T-helper 2 cell treated with Interferon-gamma antibody and Interleukin-4, amounts not matched to agents 5 μg/mL and 100 μg/mL, for 36 hours (primary cell): ENCODE results near the gene AMFR.

Source experiments
- DNase-seq: peaks from one replicate; pipeline ENCODE4 v3.0.0; 2021; ENCODE audit warnings: low spot score
- H3K27ac Mint-ChIP-seq: one replicate; pipeline ENCODE4 v1.8.0; 2021; ENCODE audit warnings: mild to moderate bottlenecking, mixed read lengths
- H3K27me3 Mint-ChIP-seq: one replicate; pipeline ENCODE4 v1.8.0; 2021; ENCODE audit warnings: low read depth, mixed read lengths
- H3K36me3 Mint-ChIP-seq: one replicate; pipeline ENCODE4 v1.8.0; 2021; ENCODE audit warnings: low read depth, mixed read lengths
- H3K4me1 Mint-ChIP-seq: one replicate; pipeline ENCODE4 v1.8.0; 2021; ENCODE audit warnings: low read depth, mixed read lengths
- H3K4me3 Mint-ChIP-seq: one replicate; pipeline ENCODE4 v1.8.0; 2022; ENCODE audit warnings: mild to moderate bottlenecking, moderate library complexity, mixed read lengths
- H3K9me3 Mint-ChIP-seq: one replicate; pipeline ENCODE4 v1.8.0; 2021; ENCODE audit warnings: mixed read lengths

AMFR gene

DNA sequence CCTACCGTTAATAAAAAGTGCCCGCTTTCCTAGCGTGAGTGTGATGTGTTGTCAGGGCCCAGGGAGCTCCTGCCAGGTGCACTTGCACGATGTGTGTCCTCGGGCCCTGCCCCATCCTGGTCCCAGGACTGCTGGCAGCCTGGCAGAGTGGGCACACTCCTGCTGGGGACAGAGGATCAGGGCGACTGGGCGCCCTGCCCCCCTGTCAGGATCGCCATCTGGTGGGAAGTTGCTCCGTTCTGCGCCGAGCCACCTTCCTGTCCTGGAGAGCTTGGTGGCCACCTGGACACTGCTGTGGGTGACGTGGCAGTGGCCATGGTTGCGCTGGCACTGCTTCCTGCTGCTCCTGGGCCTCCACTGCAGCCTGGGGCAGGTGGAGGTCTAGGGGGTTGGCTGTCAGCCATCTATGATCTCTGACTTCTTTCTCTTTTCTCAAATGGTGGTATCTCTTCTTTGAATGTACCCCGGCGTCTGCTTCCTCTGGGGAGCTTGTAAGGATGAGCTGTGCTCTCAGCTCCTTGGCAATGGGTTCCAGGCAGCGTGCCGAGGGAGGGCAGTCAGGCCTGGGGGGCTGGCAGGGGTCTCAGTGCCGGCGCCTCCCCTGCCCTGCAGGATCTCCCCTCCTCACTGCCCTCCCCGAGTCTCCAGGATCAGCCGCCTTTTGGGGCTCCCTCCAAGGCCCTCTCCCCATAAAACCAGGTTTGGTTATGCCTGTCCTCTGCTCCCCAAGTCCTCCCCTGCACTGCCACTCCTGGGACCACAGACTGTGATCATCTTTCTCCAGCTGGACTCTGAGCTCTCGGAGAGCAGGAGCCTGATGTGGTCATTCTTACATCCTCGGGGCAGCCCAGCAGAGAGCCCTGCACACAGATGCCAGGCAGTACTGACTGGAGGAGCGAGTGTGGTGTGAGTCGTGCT lies 76.9 kb downstream of the AMFR start:
- Mint-ChIP-seq H3K4me3 (no peak overlapping the region), H3K9me3 (no peaks in the 10 kb centered on the region), H3K27me3 (peaks cover 2% of the 10 kb centered on the region), H3K4me1 (no peaks in the 10 kb centered on the region), H3K36me3 (no peaks in the 10 kb centered on the region), H3K27ac (no peak overlapping the region)
- no peak for DNase-seq

- no peaks in the 10 kb centered on the region for H3K4me1 Mint-ChIP-seq
Observed at GRCh38 chr16:56347670-56348069, 77.7 kb downstream of the AMFR start.

GRCh38 chr16:56347166-56347565 lies 78.2 kb downstream of the AMFR start:
- Mint-ChIP-seq H3K4me3 (no peak overlapping the region), H3K27me3 (peaks cover 2% of the 10 kb centered on the region), H3K9me3 (no peaks in the 10 kb centered on the region), H3K4me1 (no peaks in the 10 kb centered on the region), H3K27ac (no peak overlapping the region), H3K36me3 (no peaks in the 10 kb centered on the region)
- no peak for DNase-seq

More at GRCh38 chr16:56347670-56348069, 77.7 kb downstream of the AMFR start:
- no peaks in the 10 kb centered on the region for H3K9me3 Mint-ChIP-seq
- H3K27ac Mint-ChIP-seq: no peak overlapping the region
- H3K36me3 Mint-ChIP-seq: no peaks in the 10 kb centered on the region
- peaks cover 2% of the 10 kb centered on the region for H3K27me3 Mint-ChIP-seq
- no peak for DNase-seq
- no peak overlapping the region for H3K4me3 Mint-ChIP-seq

GRCh38 chr16:56346131-56346890 lies 79.0 kb downstream of the AMFR start:
- DNase-seq: no peak
- Mint-ChIP-seq H3K4me3 (no peak overlapping the region), H3K27ac (no peak overlapping the region), H3K36me3 (no peaks in the 10 kb centered on the region), H3K4me1 (no peaks in the 10 kb centered on the region), H3K27me3 (no peaks in the 10 kb centered on the region), H3K9me3 (no peaks in the 10 kb centered on the region)

DNA sequence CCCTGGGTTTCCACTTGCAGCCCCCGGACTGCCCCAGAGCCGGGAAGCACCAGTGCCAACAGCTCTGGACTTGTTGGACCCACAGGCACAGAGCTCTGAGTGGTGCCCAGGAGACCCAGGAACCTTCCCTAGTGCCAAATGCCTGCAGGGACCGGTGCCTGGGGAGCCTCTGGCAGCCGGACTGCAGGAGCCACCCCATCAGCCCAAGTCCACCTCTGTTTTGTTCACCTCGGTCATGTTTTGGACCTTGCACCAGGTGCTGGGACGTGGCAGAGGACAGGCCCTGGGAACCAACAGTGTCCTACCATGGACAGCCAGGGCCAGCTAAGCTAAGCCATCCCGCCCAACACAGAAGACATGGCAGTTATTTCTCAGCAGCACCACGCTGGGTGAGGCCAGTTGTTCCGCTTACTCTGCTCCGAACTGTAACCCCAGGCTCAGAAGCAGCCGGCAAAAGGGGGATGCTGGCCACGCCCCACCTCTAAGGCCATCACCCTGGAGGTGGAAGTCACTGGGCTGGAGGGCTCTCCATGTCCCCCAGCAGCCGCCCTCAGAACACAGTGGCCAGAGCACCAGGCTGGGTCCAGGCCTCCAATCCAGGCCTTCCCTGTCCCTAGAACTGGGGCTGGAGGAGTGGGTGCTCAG lies 79.8 kb downstream of the AMFR start:
- Mint-ChIP-seq H3K27me3 (no peaks in the 10 kb centered on the region), H3K9me3 (no peaks in the 10 kb centered on the region), H3K27ac (no peak overlapping the region), H3K4me3 (no peak overlapping the region), H3K36me3 (no peaks in the 10 kb centered on the region), H3K4me1 (no peaks in the 10 kb centered on the region)
- DNase-seq: no peak

DNA sequence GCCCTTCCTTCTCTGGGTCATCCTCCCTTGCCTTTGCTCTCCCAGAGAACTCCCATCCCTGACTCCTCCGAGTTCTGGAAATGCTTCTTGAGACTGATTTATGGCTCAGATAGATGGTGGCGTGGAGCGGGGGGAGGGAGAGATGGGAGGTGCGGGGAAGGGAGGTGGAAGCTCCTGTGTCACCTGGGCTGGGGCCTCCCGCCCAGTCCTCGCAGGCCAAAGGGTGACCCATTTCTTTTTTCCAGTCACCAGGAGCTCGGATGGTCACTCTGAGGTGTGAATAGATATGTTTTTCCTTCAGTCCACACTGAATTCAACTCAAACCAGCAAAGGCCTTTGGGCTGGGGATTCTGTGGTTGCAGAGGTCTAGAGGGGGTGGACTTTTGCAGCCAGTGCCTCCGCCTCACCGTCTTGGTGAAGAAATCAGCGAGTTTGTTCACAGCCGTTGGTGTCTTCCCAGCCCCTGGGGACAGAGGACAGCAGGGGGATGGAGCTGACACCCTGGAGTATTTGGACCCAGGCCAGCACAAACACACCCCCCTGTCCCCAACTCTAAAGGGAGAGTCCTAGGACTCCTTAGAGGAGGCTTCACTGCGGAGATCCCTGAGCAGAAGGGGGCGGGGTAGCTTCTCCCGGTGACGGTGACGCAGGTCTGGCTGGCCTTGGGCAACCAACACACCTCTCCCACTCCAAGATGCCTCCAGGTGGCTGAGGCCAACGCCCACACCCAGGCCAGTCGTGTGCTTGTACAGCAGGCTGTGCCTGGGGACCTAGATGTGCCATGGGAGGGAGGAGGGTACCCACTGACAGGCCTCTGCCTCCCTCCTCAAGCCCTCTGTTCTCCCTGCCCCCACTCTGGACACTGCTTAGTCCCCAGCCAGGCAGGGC lies 80.6 kb downstream of the AMFR start:
- Mint-ChIP-seq H3K4me1 (no peaks in the 10 kb centered on the region), H3K36me3 (no peaks in the 10 kb centered on the region), H3K27ac (no peak overlapping the region)

GRCh38 chr16:56343661-56344517 lies 81.5 kb downstream of the AMFR start:
- Mint-ChIP-seq H3K4me3 (no peak overlapping the region), H3K27ac (no peak overlapping the region), H3K9me3 (no peaks in the 10 kb centered on the region), H3K4me1 (no peaks in the 10 kb centered on the region), H3K36me3 (no peaks in the 10 kb centered on the region), H3K27me3 (no peaks in the 10 kb centered on the region)
- no peak for DNase-seq

More for the DNA sequence above, 80.6 kb downstream of the AMFR start:
- no peaks in the 10 kb centered on the region for H3K9me3 Mint-ChIP-seq
- DNase-seq: no peak
- H3K4me3 Mint-ChIP-seq: no peak overlapping the region
- H3K27me3 Mint-ChIP-seq: no peaks in the 10 kb centered on the region

DNA sequence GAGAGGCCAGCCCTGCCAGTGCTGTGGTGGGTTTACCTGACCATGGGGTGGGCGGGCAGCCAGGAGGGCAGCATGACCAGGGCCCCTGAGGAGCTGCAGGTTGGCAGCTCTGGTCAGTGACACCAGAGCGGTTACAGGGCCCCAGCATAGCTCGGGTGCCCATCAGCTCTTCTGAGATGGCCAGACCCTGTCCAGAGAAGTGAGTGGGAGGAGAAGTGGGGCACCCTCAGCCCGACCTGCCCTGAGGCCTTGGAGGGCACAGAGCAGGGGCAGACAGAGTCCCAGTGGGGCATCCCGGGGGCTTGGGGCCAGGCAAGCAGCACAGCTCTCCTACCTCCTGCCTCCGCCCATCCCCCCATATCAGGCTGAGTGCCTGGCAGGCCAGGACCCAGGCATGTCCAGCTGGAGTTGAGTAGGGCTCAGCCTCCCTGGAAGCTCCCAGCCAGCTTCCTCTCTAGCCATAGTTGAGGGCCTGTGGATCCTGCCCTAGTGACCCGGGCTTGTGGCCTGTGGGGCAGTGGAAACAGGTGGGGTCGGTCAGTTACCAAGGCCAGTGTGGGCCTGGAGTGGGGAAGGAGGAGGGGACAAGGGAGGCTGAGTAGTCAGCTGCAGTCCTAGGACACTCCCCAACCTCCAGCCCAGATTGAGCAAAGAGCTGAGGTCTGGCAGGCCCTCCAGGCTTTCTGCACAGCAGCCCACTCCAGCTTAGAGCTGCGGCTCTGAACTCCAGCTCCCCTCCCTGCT lies 83.5 kb downstream of the AMFR start:
- no peak for DNase-seq
- Mint-ChIP-seq H3K4me1 (no peaks in the 10 kb centered on the region), H3K27ac (no peak overlapping the region), H3K4me3 (no peak overlapping the region), H3K27me3 (no peaks in the 10 kb centered on the region), H3K9me3 (no peaks in the 10 kb centered on the region), H3K36me3 (no peaks in the 10 kb centered on the region)

GRCh38 chr16:56340864-56341365 lies 84.4 kb downstream of the AMFR start:
- DNase-seq: no peak
- Mint-ChIP-seq H3K9me3 (no peaks in the 10 kb centered on the region), H3K36me3 (no peaks in the 10 kb centered on the region), H3K4me1 (no peaks in the 10 kb centered on the region), H3K27ac (no peak overlapping the region), H3K27me3 (no peaks in the 10 kb centered on the region), H3K4me3 (no peak overlapping the region)

- H3K27me3 Mint-ChIP-seq: no peaks in the 10 kb centered on the region
- no peak for DNase-seq
- no peaks in the 10 kb centered on the region for H3K36me3 Mint-ChIP-seq
- H3K4me1 Mint-ChIP-seq: no peaks in the 10 kb centered on the region
- no peak overlapping the region for H3K27ac Mint-ChIP-seq
- no peak overlapping the region for H3K4me3 Mint-ChIP-seq
- H3K9me3 Mint-ChIP-seq: no peaks in the 10 kb centered on the region
Observed at GRCh38 chr16:56340416-56340815, 84.9 kb downstream of the AMFR start.

DNA sequence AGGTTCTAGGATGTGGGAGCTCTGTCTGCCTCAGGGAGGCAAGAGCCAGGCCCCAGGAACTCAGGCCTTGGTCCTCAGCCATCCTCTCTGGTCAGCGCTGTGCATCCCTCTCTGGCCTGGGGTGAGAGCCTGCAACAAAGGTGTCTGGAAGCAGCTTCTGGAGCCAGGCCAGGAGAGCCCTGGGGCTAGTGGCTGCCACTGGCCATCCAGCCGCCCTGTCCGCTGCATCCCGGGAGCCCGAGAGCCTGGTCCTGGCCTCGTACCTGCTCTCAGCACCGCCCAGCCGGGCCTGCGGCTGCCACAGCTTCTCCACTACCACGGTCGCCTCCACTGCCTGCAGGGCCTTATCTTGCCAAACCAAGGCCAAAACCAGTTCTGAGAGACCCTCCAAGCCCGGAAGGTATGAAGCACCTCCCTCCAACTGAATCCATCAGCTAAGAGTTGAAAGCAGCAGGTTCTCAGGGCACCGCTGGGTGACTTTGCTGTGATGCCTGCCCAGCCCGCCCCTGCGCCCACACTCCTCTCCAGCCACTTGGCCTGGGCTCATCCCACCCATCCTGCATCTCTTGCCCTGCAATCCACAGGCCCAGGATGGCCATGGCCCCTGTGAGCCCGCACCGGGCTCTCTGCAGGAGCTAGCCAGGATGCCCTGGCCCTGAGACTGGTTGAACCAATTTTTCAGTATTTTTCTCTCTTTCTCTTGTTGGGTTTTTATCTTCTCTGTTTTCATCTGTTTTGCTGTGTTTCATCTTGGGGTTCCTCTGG lies 85.7 kb downstream of the AMFR start:
- Mint-ChIP-seq H3K4me1 (no peaks in the 10 kb centered on the region), H3K36me3 (no peaks in the 10 kb centered on the region), H3K27me3 (no peaks in the 10 kb centered on the region), H3K9me3 (no peaks in the 10 kb centered on the region), H3K27ac (no peak overlapping the region), H3K4me3 (no peak overlapping the region)
- no peak for DNase-seq
